H9 (cell line): Measurements from ENCODE around the gene PPP2R3B. TPM values are rescaled to one million over a fixed set of nuclear protein-coding genes. Genes with fewer than 3 reads are reported as not detected.

Source experiments
- DNase-seq: peaks from one replicate; pipeline ENCODE4 v3.0.0-alpha.2; 2017
- H2AFZ ChIP-seq: one replicate; pipeline ENCODE4 v1.6.1; 2013; ENCODE audit warnings: mild to moderate bottlenecking, low read length, control low read depth, moderate library complexity
- H2AK5ac ChIP-seq: 2 replicates; pipeline ENCODE4 v1.6.1; 2013; ENCODE audit warnings: low read length, control low read depth, mixed read lengths; ENCODE audit not compliant: insufficient read length
- H2BK120ac ChIP-seq: one replicate; pipeline ENCODE4 v1.6.1; 2013; ENCODE audit warnings: low read depth, mild to moderate bottlenecking, low read length, control low read depth, inconsistent platforms; ENCODE audit not compliant: poor library complexity, severe bottlenecking
- H2BK12ac ChIP-seq: 2 replicates; pipeline ENCODE4 v1.6.1; 2013; ENCODE audit warnings: low read length, control low read depth, mixed read lengths, low read depth; ENCODE audit not compliant: insufficient read length
- H2BK15ac ChIP-seq: 2 replicates; pipeline ENCODE4 v1.6.1; 2013; ENCODE audit warnings: low read depth, low read length, control low read depth
- H2BK20ac ChIP-seq: one replicate; pipeline ENCODE4 v1.6.1; 2013; ENCODE audit warnings: low read depth, mild to moderate bottlenecking, low read length, control low read depth, inconsistent platforms; ENCODE audit not compliant: poor library complexity, severe bottlenecking
- H2BK5ac ChIP-seq: 2 replicates; pipeline ENCODE4 v1.6.1; 2013; ENCODE audit warnings: low read length, control low read depth, mixed read lengths; ENCODE audit not compliant: insufficient read length
- H3K14ac ChIP-seq: 2 replicates; pipeline ENCODE4 v1.6.1; 2013; ENCODE audit warnings: low read length, control low read depth; ENCODE audit not compliant: insufficient read depth
- H3K18ac ChIP-seq: 2 replicates; pipeline ENCODE4 v1.6.1; 2013; ENCODE audit warnings: low read depth, mild to moderate bottlenecking, mixed read lengths, low read length, control low read depth; ENCODE audit not compliant: insufficient read length
- H3K23ac ChIP-seq: 2 replicates; pipeline ENCODE4 v1.6.1; 2013; ENCODE audit warnings: low read length, control low read depth, mixed read lengths, low read depth; ENCODE audit not compliant: insufficient read length
- H3K23me2 ChIP-seq: 2 replicates; pipeline ENCODE4 v1.6.1; 2013; ENCODE audit warnings: low read depth, mild to moderate bottlenecking, mixed read lengths, low read length, control low read depth; ENCODE audit not compliant: insufficient read length, poor library complexity, severe bottlenecking
- H3K27ac ChIP-seq: 2 replicates; pipeline ENCODE4 v1.5.1; 2013; ENCODE audit warnings: low read length, control low read depth, mixed read lengths, low read depth; ENCODE audit not compliant: insufficient read length
- H3K27me3 ChIP-seq: 2 replicates; pipeline ENCODE4 v1.6.1; 2013; ENCODE audit warnings: low read length, control low read depth, inconsistent platforms; ENCODE audit not compliant: insufficient read depth
- H3K4ac ChIP-seq: 2 replicates; pipeline ENCODE4 v1.6.1; 2013; ENCODE audit warnings: low read depth, mild to moderate bottlenecking, control low read depth, inconsistent platforms, low read length, moderate library complexity
- H3K4me1 ChIP-seq: 2 replicates; pipeline ENCODE4 v1.6.1; 2013; ENCODE audit warnings: low read length, control low read depth, inconsistent platforms; ENCODE audit not compliant: insufficient read depth
- H3K4me2 ChIP-seq: 2 replicates; pipeline ENCODE4 v1.6.1; 2013; ENCODE audit warnings: low read length, control low read depth, mixed read lengths; ENCODE audit not compliant: insufficient read length, insufficient read depth
- H3K56ac ChIP-seq: 2 replicates; pipeline ENCODE4 v1.6.1; 2013; ENCODE audit warnings: low read depth, mild to moderate bottlenecking, mixed read lengths, low read length, control low read depth; ENCODE audit not compliant: insufficient read length
- H3K79me1 ChIP-seq: 2 replicates; pipeline ENCODE4 v1.6.1; 2013; ENCODE audit warnings: low read depth, mild to moderate bottlenecking, moderate library complexity, low read length, control low read depth, inconsistent platforms; ENCODE audit not compliant: insufficient read depth, poor library complexity, severe bottlenecking
- H3K79me2 ChIP-seq: 2 replicates; pipeline ENCODE4 v1.6.1; 2013; ENCODE audit warnings: low read length, control low read depth, inconsistent platforms; ENCODE audit not compliant: insufficient read depth
- H3K9ac ChIP-seq: 2 replicates; pipeline ENCODE4 v1.6.1; 2013; ENCODE audit warnings: low read length, control low read depth, mixed read lengths; ENCODE audit not compliant: insufficient read length; ENCODE audit errors: extremely low read depth
- H3K9me3 ChIP-seq: one replicate; pipeline ENCODE4 v1.6.1; 2013; ENCODE audit warnings: low read depth, low read length, inconsistent platforms; ENCODE audit not compliant: control insufficient read depth
- H3T11ph ChIP-seq: one replicate; pipeline ENCODE4 v1.6.1; 2013; ENCODE audit warnings: mild to moderate bottlenecking, low read length, control low read depth, inconsistent platforms
- H4K20me1 ChIP-seq: one replicate; pipeline ENCODE4 v1.6.1; 2013; ENCODE audit not compliant: control insufficient read depth, insufficient read length, insufficient read depth
- H4K5ac ChIP-seq: 2 replicates; pipeline ENCODE4 v1.6.1; 2013; ENCODE audit warnings: low read depth, mild to moderate bottlenecking, mixed read lengths, low read length, control low read depth; ENCODE audit not compliant: insufficient read length
- H4K8ac ChIP-seq: replicated peaks from 2 replicates; pipeline ENCODE4 v1.6.1; 2013; ENCODE audit warnings: low read length, control low read depth, mixed read lengths, low read depth; ENCODE audit not compliant: insufficient read length
- H4K91ac ChIP-seq: 2 replicates; pipeline ENCODE4 v1.6.1; 2013; ENCODE audit warnings: low read depth, mild to moderate bottlenecking, moderate library complexity, mixed read lengths, low read length, control low read depth; ENCODE audit not compliant: insufficient read length
- H3K27ac Mint-ChIP-seq, 3 experiments: 2 replicates in 2 of 3; 3 replicates in 1 of 3; pipeline ENCODE4 v1.8.0; 2020 to 2021; ENCODE audit warnings: mixed read lengths in 3 of 3, mild to moderate bottlenecking in 1 of 3, moderate library complexity in 1 of 3
- H3K27me3 Mint-ChIP-seq: 2 replicates; pipeline ENCODE4 v1.8.0; 2021; ENCODE audit warnings: low read depth, mild to moderate bottlenecking, moderate library complexity, mixed read lengths
- H3K36me3 Mint-ChIP-seq, 3 experiments: 2 replicates in 2 of 3; 3 replicates in 1 of 3; pipeline ENCODE4 v1.8.0; 2020 to 2021; ENCODE audit warnings: low read depth in 3 of 3, mixed read lengths in 3 of 3; ENCODE audit not compliant: insufficient read depth in 1 of 3
- H3K4me1 Mint-ChIP-seq, 2 experiments: 2 replicates each; pipeline ENCODE4 v1.8.0; 2020; ENCODE audit warnings: mixed read lengths in 2 of 2
- H3K4me3 Mint-ChIP-seq, 2 experiments: 2 replicates in 1 of 2; 3 replicates in 1 of 2; pipeline ENCODE4 v1.8.0; 2020 to 2021; ENCODE audit warnings: mild to moderate bottlenecking in 2 of 2, mixed read lengths in 2 of 2, moderate library complexity in 1 of 2
- H3K9me3 Mint-ChIP-seq, 2 experiments: 2 replicates in 1 of 2; 3 replicates in 1 of 2; pipeline ENCODE4 v1.8.0; 2020; ENCODE audit warnings: mild to moderate bottlenecking in 2 of 2, mixed read lengths in 2 of 2, moderate library complexity in 1 of 2
- WGBS: extraction: QIAGEN DNeasy Blood & Tissue Kit; methylation state at CpG from one replicate; pipeline ENCODE4 v1.1.7; 2013; ENCODE audit warnings: missing lambda C conversion rate, low lambda C conversion rate, mixed read lengths; ENCODE audit not compliant: insufficient read length; ENCODE audit errors: extremely low coverage; 5-methylcytosine and 5-hydroxymethylcytosine counted together
- total RNA-seq: library from RNA; stranded (reverse); gene quantifications from 2 replicates; pipeline ENCODE4 v1.2.1, GENCODE V29; 2021
- TF ChIP-seq, protein P1 (sequence below): fragments of 200-600 bp; sonication (generic); conservative IDR thresholded peaks from 3 replicates; pipeline ENCODE4 v1.8.0; 2021; ENCODE audit warnings: antibody characterized with exemption, mild to moderate bottlenecking

The PPP2R3B gene
- total RNA-seq, 1 experiment from 2014 or later = 72.1 TPM

GRCh38 chrX:340121-340520 lies 46.6 kb downstream of the PPP2R3B start:
- H3K4ac ChIP-seq = no peak overlapping the region
- no peak overlapping the region for H3K4me2 ChIP-seq
- H2AFZ ChIP-seq = no peak overlapping the region
- WGBS = no CpG with 5 or more reads among the region's 24 CpGs
- no peak overlapping the region for H3K9ac ChIP-seq
- no peaks in the 10 kb centered on the region for H3K79me2 ChIP-seq
- H2BK15ac ChIP-seq = no peak overlapping the region
- no peak overlapping the region for H4K5ac ChIP-seq
- Mint-ChIP-seq H3K27ac (no peak overlapping the region), H3K4me1 (peaks cover 0 to 2% of the 10 kb centered on the region in 2 experiments; a peak in 1 of 4 replicates), H3K36me3 (peaks cover 32 to 54% (median 51%) of the 10 kb centered on the region in 3 experiments), H3K27me3 (no peaks in the 10 kb centered on the region), H3K4me3 (no peak overlapping the region), H3K9me3 (peaks cover 3% of the 10 kb centered on the region in 2 experiments; a peak in 3 of 5 replicates)
- H2AK5ac ChIP-seq = no peak overlapping the region
- H3K23me2 ChIP-seq = no peaks in the 10 kb centered on the region
- H3K18ac ChIP-seq = no peak overlapping the region
- TF ChIP-seq, protein P1, sequence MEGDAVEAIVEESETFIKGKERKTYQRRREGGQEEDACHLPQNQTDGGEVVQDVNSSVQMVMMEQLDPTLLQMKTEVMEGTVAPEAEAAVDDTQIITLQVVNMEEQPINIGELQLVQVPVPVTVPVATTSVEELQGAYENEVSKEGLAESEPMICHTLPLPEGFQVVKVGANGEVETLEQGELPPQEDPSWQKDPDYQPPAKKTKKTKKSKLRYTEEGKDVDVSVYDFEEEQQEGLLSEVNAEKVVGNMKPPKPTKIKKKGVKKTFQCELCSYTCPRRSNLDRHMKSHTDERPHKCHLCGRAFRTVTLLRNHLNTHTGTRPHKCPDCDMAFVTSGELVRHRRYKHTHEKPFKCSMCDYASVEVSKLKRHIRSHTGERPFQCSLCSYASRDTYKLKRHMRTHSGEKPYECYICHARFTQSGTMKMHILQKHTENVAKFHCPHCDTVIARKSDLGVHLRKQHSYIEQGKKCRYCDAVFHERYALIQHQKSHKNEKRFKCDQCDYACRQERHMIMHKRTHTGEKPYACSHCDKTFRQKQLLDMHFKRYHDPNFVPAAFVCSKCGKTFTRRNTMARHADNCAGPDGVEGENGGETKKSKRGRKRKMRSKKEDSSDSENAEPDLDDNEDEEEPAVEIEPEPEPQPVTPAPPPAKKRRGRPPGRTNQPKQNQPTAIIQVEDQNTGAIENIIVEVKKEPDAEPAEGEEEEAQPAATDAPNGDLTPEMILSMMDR = no peak
- no peaks in the 10 kb centered on the region for H3K4me1 ChIP-seq
- H2BK20ac ChIP-seq = no peak overlapping the region
- DNase-seq = no peak
- no peak overlapping the region for H2BK12ac ChIP-seq
- H3K27me3 ChIP-seq = no peaks in the 10 kb centered on the region
- no peak overlapping the region for H4K8ac ChIP-seq
- no peaks in the 10 kb centered on the region for H3K79me1 ChIP-seq
- no peak overlapping the region for H2BK5ac ChIP-seq
- no peaks in the 10 kb centered on the region for H3K9me3 ChIP-seq
- no peak overlapping the region for H3K14ac ChIP-seq
- no peak overlapping the region for H3K27ac ChIP-seq
- H2BK120ac ChIP-seq = no peak overlapping the region
- H3K56ac ChIP-seq = no peak overlapping the region
- H4K20me1 ChIP-seq = no peaks in the 10 kb centered on the region
- no peak overlapping the region for H3T11ph ChIP-seq
- H3K23ac ChIP-seq = no peak overlapping the region
- no peak overlapping the region for H4K91ac ChIP-seq
